ENCODE results near the gene IQGAP3.

IQGAP3 gene

DNA sequence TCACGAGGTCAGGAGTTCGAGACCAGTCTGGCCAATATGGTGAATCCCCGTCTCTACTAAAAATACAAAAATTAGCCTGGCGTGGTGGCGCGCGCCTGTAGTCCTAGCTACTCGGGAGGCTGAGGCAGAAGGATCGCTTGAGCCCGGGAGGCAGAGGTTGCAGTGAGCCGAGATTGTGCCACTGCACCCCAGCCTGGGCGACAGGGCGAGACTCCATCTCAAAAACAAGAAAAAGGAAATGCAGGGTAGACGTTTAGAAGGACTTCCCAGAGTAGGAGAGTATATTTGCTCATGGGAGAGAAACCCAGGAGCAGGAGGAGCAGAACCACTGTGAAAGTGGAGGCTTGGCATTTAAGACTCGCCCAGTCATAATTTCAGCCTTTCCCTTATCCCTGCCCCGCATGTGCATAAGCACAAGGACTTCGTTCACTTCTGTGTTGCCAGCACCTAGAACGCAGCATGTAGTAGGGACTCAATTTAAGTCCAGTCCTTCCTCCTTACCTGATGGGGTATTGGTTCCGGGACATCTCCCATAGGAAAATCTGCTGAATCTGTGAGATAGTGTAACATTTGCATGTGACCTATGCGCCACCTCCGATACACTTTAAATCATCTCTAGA lies 66.6 kb downstream of the IQGAP3 start:
- no peak for TF ChIP-seq GATA2 (IDR thresholded peaks at IDR 0.05; ENCODE audit: low read depth, low read length)
- TF ChIP-seq GATA3 (IDR thresholded peaks at IDR 0.05; ENCODE audit: low read depth, low read length): no peak

DNA sequence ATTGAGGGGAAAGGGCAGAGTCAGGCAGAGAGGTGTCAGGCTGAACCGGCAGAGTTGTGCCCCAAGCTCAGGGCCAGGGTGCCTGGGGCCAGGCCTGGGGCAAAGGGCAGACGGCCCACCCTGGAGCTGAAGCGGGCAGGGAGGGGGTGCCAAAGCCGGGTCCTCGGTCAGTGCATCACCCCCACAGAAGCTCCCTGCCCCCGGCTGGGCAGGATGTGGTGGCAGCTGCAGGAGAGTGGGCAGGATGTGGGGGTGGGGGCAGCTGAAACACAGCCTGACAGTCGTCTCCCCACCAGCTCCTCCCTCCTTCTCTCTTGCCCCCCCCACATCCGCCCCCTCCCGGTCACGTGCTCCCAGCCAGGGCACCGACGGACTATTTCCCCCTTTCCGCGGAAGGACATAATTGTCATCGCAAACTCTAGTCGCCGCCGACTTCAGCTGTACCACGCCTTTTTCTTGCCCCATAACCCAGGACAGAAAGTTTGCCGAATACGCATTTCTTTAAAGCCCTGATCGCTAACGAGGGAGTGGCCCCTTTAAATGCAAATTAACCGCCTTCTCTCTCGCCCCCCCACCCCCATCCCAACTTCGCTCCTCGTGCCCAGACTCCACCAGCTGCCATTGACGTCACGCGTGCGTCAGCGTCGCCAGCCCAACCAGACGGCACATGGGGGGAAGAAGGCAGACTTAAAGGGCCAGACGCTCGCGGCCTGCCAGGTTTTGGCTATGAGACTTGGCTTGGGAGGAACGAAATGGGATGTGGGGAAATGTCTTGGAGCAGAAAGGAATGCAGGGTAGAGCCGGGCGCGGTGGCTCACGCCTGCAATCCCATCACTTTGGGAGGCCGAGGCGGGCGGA lies 67.3 kb downstream of the IQGAP3 start:
- TF ChIP-seq GATA3 (IDR thresholded peaks at IDR 0.05; ENCODE audit: low read depth, low read length) (no peak), GATA2 (IDR thresholded peaks at IDR 0.05; ENCODE audit: low read depth, low read length) (peak; percentile 20; the same call in 1 of the 2 replicates)

DNA sequence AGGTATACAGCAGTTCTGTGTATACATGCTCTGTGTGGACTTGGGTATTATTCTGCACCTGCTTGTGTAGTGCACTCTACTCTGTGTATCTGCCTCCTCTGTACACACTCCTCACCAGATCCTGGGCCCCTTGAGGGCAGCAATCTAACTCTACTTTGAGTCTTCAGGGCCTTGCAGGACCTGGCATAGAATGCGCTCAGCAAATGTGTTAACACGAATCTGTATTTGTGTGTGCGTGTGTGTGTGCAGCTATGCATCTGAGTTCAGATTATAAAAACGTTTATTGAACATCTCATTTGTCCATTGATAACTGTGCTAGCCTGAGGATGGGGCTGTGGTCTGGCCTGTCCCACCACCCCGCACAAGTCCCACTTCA lies 67.9 kb downstream of the IQGAP3 start:
- TF ChIP-seq GATA3 (IDR thresholded peaks at IDR 0.05; ENCODE audit: low read depth, low read length) (no peak), GATA2 (IDR thresholded peaks at IDR 0.05; ENCODE audit: low read depth, low read length) (no peak)

DNA sequence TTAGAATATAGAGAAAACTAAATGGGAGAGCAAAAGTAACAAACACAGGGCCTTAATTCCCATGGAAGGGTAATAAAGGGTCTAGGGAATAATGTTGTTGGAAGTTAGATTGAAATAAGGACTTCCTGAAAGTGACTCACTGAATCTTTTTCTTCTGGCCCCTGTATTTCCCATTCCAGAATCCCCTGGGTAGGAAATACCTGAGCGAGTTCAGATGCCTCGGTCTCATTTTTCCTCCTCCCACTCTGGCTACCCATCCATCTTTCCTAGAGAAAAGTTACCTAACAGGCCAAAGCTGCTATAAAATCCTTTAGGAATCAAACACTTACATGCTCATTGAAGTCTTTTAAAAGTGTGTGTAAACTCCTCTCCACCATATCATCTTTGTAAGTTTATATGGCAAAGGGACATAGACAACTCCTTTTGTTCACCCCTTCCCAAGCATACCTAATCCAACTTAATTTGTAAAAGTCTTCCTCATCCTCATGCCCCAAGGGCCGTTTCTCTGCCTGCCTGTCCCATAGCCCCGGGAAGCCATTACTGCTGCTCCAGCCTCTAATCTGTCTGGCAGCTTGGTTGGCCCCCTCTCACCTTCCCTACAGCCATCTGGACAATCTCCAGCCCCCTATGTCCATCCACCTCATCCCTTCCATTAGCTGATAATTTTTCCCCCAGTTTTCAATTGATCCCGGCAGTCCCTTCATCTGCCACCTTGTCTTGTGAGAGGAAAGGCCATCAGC lies 68.5 kb downstream of the IQGAP3 start:
- TF ChIP-seq GATA2 (IDR thresholded peaks at IDR 0.05; ENCODE audit: low read depth, low read length): no peak
- TF ChIP-seq GATA3 (IDR thresholded peaks at IDR 0.05; ENCODE audit: low read depth, low read length): no peak

DNA sequence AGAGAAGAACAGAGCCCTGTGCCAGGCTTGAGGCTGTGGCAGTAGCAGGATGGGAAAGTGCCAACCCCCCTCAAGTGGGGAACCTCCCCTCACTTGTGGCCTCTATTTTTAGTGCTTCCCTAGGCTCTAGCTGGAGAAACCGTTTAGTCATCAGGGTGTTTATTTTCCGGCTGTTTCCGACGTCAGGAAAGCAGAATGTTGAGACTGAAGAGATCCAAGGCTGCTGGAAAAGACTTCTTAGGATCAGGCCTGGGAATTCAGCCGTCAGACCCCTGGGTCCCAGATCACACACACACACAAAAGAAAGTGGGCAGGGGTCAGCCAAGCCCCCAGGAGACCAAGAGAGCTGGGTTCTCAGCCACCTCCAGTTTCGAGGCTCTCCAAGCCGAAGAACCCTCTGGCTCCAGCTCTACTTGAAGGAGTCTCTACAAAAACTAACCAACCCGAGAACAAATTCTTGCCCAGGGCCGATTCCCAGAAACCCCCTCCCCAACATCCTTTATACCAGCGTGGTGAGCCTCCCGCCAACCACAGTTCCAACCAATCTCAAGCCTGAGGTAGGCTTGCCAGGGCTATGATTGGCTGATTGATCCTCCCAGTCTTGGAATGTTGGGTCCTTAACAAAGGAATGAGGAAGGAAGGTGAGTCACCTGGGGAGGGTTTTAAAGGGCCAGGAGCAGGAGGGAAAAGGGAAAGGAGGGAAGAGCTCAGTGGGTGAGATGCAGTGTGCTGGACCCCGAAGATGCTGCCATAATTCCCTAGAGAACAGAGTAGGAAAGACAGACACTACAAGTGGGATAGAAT lies 69.3 kb downstream of the IQGAP3 start:
- TF ChIP-seq GATA3 (IDR thresholded peaks at IDR 0.05; ENCODE audit: low read depth, low read length): no peak
- TF ChIP-seq GATA2 (IDR thresholded peaks at IDR 0.05; ENCODE audit: low read depth, low read length): no peak

DNA sequence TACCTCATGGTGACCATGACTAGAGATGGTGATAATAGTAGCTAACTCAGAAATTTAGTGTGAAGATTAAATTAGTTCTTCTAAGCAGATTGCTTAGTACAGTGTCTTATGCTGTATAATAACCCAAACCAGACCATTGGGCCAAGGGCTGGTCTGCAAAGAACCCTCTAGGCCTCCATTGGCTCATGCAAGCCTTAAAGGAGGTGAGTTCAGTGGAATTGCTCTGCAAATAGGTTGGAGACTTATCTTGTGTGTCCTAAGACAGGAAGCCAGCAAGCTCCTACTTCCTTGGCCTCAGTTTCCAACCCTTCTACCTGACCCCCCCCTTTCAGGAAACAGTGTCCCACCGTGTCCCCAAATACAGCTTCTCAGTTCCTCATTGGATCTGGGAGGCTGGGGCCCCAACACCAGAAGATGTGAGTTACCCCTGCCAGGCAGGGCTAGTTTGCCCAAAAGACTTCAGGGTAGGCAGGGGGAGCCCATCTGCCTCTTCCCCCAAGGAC lies 69.9 kb downstream of the IQGAP3 start:
- TF ChIP-seq GATA3 (IDR thresholded peaks at IDR 0.05; ENCODE audit: low read depth, low read length) (no peak), GATA2 (IDR thresholded peaks at IDR 0.05; ENCODE audit: low read depth, low read length) (no peak)

DNA sequence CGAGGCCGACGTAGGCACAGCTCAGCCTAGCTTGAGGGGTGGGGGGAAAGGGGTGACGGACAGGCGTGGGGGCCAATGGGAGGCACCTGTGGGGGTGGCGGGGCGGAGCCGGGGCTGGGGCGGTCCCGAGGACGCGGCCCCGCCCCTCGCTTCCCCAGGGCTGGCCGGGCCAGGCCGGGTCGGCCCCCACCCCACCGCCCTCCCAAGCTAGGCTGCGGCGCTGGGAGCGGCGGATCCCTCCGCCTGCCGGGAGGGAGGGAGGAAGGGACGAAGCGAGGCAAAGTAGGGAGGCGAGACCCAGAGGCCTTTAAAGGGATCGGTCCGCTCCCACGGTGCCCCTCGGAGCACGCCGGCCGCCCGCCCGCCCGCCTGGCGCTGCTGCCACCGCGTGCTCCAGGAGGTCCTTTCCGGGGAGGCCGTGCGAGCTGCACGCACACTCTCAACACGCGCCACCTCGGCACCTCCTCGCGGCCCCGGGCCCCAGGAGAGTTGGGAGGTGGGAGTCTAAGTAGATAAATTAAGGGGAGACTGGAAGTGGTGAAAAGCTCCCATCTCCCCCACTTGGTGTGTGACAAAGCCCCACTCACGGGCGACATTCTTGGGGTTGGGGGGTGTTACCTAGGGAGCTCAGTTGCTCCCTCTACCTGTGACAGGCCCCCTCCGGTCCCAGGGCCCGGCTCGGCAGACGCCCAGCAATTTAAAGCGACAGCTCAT lies 71.4 kb downstream of the IQGAP3 start:
- TF ChIP-seq GATA2 (IDR thresholded peaks at IDR 0.05; ENCODE audit: low read depth, low read length): no peak
- no peak for TF ChIP-seq GATA3 (IDR thresholded peaks at IDR 0.05; ENCODE audit: low read depth, low read length)

DNA sequence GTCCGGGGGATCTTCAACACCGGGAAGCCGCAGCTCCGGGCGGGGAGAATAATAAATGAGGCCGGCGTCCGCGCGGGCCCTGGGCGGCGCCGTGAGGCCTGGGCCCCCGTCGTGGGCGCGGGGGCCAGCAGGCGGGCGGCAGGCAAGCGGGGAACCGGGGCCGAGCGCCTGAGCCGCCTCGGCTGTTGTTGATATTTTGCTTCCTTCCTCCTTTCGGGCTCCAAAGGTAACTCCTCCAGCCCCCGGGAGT lies 71.9 kb downstream of the IQGAP3 start, which contains the start of gene MEF2D:
Gene MEF2D (minus strand): TSS at position 233 of the 250 bp plus-strand sequence. CDS start 17,483 bp downstream, outside the sequence.
- TF ChIP-seq GATA2 (IDR thresholded peaks at IDR 0.05; ENCODE audit: low read depth, low read length) (no peak), GATA3 (IDR thresholded peaks at IDR 0.05; ENCODE audit: low read depth, low read length) (no peak)

DNA sequence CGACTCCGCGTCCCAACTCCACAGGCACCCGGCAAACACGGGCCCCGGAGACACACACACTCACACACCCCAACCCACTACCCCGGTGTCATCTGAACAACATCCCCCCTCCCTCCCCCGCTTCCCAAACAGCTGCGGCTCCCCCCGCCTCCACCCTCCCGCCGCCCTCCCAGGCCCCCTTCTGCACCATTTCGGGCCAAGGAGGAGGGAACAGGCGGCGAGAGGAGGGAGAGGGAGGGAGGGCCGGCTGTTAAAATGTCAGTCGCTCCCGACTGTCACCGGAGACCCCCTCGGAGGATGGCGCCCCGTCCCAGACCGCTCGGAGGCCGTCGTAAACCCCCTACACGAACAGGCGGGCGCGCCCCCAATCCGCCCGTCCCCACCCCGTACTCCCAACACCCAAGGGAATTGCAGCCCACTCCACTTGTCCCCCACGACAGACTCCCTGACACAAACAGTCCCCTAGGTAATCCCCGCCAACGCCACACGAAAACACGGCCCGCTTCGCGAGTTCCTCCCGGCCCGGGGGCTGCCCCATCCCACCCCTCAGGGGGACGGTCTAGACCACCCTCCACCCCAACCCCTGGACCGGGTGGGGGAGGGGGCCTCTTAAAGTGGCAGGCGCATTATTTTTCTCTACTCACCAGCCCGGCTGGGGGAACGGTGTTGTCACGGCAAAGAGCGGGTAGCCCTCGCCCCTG lies 72.4 kb downstream of the IQGAP3 start:
- no peak for TF ChIP-seq GATA3 (IDR thresholded peaks at IDR 0.05; ENCODE audit: low read depth, low read length)
- no peak for TF ChIP-seq GATA2 (IDR thresholded peaks at IDR 0.05; ENCODE audit: low read depth, low read length)

DNA sequence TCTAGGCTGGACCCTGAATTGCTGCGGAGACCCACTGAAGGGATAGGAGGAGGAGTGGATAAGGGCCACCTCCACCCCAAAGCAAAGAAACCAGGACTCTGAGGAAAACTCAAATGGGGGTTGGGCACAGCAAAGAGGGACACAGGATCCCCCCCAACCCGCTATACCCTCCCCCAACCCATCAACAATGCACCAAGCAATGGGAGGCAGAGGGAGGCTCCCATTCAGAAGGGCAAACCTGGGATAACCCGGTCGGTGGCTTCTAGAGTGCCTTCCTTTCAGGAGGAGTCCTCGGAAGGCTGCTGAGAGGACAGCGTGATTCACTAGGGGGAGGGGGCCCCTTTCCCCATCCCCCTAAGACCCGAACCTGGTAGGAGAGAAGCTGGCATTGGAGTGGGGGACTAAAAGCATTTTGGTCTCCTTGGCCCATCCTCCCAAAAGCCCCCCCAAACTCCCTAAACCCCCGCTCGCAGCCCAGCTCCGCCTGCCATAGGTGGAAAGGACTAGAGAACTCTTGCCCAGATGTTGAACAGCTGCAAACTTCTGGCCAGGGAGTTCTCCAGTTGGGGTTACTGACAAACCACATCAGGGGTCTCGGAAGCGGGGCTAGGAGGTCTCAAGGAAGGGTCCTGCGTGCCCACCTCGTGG lies 73.0 kb downstream of the IQGAP3 start:
- TF ChIP-seq GATA2 (IDR thresholded peaks at IDR 0.05; ENCODE audit: low read depth, low read length) (no peak), GATA3 (IDR thresholded peaks at IDR 0.05; ENCODE audit: low read depth, low read length) (no peak)

DNA sequence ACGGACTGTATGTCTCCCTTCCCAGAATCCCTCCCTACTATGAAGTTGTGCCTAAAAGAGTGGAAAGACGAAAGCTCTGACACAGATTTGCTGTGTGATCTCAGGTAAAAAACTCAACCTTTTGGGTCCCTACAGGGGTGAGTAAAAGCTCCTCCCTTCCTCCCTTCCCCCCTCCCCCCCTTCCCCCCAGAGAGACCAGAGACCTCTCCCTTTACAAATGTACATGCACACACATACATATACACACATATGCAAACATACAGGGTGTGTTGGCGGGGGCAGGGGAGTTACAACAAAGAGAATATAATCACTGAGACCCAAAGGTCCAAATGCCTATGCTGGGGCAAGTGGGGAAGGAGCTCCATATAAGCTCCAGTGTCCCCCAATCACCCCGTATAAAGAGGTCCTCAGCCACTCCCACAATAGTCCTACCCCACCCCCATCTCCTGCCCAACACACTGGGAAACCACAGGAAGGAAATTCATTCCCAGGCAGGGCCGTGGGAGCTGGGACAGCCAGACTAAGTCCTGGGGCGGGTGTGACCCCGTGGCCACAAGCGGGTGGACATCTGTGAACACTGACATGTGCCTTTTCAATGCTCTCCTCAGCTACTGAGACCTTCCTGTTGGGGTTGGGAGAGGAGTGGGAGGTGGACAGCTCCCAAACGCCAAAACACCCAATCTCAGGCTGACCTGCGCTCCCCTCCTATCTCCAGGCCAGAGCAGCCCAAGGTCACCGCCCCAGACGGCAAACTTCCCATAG lies 73.8 kb downstream of the IQGAP3 start:
- TF ChIP-seq GATA2 (IDR thresholded peaks at IDR 0.05; ENCODE audit: low read depth, low read length): no peak
- no peak for TF ChIP-seq GATA3 (IDR thresholded peaks at IDR 0.05; ENCODE audit: low read depth, low read length)

Measured in SH-SY5Y (cell line).